ENCODE measurements around the gene TVP23A.

The TVP23A gene

DNA sequence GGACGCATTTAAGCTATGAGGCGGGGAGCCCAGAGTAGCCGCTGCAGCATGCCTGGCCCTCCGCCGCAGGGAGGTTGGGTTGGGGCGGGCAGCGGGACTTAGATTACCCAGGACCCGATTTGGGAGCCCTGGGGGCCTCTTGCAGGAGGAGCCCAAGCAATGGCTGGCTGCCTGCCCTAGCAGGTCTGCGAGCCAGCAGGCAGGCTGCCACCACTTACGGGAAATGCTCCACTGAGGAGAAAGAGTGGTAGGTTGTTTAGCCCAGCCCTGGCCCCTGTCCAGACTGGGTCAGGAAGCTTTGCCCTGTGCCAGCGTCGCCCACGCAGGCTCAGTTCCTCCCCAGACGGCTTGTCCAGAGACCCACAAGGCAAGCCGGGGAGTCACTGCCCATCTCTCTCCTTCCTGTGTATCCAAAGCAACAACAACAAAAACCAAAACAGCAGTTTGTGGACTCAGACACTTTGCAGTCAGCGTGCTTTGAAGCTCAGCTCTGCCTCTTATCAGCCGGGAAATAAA, 10.3 kb upstream of the TVP23A start:
- TF ChIP-seq, protein P1, sequence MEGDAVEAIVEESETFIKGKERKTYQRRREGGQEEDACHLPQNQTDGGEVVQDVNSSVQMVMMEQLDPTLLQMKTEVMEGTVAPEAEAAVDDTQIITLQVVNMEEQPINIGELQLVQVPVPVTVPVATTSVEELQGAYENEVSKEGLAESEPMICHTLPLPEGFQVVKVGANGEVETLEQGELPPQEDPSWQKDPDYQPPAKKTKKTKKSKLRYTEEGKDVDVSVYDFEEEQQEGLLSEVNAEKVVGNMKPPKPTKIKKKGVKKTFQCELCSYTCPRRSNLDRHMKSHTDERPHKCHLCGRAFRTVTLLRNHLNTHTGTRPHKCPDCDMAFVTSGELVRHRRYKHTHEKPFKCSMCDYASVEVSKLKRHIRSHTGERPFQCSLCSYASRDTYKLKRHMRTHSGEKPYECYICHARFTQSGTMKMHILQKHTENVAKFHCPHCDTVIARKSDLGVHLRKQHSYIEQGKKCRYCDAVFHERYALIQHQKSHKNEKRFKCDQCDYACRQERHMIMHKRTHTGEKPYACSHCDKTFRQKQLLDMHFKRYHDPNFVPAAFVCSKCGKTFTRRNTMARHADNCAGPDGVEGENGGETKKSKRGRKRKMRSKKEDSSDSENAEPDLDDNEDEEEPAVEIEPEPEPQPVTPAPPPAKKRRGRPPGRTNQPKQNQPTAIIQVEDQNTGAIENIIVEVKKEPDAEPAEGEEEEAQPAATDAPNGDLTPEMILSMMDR (IDR thresholded peaks at IDR 0.05; ENCODE audit: low read length, missing control alignments), result no peak
- H3K4me3 ChIP-seq (replicated peaks; ENCODE audit: low read depth, low read length), result peak overlapping the region; percentile 13
- DNase-seq (ENCODE audit: low read depth), result peak; percentile 97

DNA sequence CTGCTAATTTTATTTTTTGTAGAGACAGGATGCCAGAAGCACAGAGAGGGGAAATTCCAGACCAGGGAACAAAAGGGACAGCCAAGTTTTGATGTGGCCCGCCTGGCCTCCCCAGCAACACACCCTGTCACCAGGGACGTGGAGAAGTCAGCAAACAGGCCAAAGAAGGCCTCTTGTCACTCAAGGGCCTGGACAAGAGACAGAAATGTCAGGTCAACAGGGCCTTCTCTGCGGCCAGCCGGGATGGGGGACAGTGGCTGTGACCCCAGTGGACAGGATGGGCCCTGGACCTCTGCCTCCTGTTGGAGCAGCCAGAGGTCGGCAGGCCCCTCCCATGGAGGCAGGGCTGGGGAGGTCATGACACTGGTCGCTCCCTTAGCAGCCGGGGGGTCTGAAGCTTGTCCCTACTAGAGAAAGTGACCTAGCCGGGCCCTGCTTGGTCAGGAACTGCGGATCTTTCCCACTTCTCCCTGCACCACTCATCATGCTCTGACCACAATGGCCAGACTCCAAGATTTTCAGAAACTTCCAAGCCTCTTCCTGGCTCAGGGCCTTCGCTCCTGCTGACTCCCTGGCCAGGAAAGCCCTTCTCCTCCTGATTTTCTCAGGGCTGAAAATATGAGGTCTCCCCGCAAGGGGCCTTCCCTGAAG, 9.2 kb upstream of the TVP23A start:
- no peak overlapping the region for H3K4me3 ChIP-seq (replicated peaks; ENCODE audit: low read depth, low read length)
- peak; percentile 91 for DNase-seq (ENCODE audit: low read depth)
- TF ChIP-seq, protein P1 (IDR thresholded peaks at IDR 0.05; ENCODE audit: low read length, missing control alignments), result no peak

DNA sequence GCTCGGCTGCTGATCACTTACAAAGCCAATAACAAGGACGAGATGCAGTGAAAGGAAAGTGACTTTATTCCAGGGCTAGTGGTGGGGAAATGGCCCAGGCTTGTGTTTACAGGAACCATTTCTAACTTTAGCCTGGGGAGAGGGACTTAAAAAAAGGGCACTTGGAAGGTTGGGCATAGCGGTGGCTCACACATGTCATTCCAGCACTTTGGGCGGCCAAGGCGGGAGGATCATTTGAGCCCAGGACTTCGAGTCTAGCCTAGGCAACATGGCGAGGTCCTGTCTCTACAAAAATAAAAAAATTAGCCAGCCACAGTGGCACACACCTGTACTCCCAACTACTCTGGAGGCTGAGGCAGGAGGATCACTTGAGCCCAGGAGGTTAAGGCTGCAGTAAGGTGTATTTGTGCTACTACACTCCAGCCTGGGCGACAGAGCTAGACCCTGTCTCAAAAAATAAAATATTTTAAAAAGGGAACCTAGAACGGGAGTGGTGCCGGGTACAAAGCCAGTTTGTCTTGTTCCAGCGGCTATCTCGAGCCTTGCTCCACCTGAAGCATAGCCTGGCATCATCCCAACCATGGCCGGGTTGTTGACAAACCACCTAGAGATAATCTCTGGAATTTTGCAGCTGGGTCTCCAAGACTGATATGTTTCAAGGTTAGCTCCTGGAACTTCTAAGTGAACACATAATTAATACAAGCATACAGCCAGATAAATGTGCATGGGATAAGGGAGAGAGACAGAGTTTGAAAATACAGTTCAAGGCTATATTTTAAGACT, 5.7 kb upstream of the TVP23A start:
- TF ChIP-seq, protein P1 (IDR thresholded peaks at IDR 0.05; ENCODE audit: low read length, missing control alignments), result no peak
- no peak overlapping the region for H3K4me3 ChIP-seq (replicated peaks; ENCODE audit: low read depth, low read length)
- no peak for DNase-seq (ENCODE audit: low read depth)

DNA sequence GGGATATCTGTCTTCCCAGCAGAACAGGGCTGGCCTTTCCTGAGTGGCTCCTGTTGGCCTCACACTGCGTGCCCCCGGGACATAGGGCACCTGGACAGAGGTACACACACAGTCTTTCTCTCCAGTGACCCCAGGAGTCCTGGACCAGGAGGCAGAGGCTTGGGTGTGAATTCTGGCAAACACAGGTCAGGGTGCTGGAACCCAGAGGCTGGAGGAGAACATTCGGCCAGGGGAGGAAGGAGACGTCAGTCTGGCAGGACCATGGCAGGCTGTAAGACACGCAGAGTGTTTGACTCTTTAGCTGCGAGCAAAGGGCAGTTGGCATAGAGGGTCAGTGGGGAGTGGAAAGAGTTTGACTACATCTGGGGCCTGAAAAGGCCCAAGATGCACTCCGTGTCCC, 4.1 kb upstream of the TVP23A start:
- no peak for DNase-seq (ENCODE audit: low read depth)
- TF ChIP-seq, protein P1 (IDR thresholded peaks at IDR 0.05; ENCODE audit: low read length, missing control alignments), result no peak
- H3K4me3 ChIP-seq (replicated peaks; ENCODE audit: low read depth, low read length), result no peak overlapping the region

DNA sequence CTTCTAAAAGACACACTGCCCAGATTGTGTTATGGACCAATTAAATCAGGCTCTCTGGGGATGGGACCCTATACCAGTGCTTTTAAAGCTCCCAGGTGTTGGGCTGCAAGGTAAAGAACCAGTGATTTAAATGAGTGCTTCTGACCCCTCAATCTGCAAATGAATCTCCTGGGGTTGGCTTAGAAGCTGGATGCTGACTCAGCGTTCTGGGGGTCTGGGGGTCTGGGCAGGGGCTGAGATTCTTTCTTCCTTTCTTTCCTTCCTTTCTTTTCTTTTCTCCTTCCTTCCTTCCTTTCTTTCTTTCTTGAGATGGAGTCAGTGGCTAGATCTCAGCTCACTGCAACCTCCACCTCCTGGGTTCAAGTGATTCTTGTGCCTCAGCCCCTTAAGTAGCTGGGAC, 2.0 kb upstream of the TVP23A start:
- TF ChIP-seq, protein P1 (IDR thresholded peaks at IDR 0.05; ENCODE audit: low read length, missing control alignments), result no peak
- H3K4me3 ChIP-seq (replicated peaks; ENCODE audit: low read depth, low read length), result no peak overlapping the region
- no peak for DNase-seq (ENCODE audit: low read depth)

DNA sequence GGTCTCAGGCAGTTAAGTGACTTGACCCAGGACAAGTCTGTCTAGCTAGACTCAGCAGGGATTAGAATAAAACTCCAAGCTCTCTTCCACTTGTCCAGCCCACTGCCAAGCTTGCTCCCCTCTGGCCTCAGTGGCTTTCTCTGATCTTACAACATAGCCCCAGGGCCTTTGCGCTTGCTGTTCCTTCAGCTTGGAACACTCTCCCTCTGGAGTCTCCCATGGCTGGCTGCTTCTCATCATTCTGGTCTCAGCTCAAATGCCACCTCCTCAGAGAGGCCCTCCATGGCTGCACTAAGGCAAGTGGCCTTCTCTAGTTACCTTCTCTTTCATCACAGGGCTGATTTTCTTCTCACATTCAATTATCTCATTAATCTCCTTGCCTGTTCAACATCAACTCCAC, 1.1 kb downstream of the TVP23A start:
- TF ChIP-seq, protein P1 (IDR thresholded peaks at IDR 0.05; ENCODE audit: low read length, missing control alignments), result no peak
- DNase-seq (ENCODE audit: low read depth), result no peak
- H3K4me3 ChIP-seq (replicated peaks; ENCODE audit: low read depth, low read length), result no peak overlapping the region

Measured in fibroblast of pulmonary artery (primary cell).